ENCODE measurements around the gene FRS2. TPM values are rescaled to one million over a fixed set of nuclear protein-coding genes. Genes with fewer than 3 reads are reported as not detected.

Gene FRS2, protein sequence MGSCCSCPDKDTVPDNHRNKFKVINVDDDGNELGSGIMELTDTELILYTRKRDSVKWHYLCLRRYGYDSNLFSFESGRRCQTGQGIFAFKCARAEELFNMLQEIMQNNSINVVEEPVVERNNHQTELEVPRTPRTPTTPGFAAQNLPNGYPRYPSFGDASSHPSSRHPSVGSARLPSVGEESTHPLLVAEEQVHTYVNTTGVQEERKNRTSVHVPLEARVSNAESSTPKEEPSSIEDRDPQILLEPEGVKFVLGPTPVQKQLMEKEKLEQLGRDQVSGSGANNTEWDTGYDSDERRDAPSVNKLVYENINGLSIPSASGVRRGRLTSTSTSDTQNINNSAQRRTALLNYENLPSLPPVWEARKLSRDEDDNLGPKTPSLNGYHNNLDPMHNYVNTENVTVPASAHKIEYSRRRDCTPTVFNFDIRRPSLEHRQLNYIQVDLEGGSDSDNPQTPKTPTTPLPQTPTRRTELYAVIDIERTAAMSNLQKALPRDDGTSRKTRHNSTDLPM
- 21.1 and 23.1 TPM in 2 replicates for total RNA-seq

DNA sequence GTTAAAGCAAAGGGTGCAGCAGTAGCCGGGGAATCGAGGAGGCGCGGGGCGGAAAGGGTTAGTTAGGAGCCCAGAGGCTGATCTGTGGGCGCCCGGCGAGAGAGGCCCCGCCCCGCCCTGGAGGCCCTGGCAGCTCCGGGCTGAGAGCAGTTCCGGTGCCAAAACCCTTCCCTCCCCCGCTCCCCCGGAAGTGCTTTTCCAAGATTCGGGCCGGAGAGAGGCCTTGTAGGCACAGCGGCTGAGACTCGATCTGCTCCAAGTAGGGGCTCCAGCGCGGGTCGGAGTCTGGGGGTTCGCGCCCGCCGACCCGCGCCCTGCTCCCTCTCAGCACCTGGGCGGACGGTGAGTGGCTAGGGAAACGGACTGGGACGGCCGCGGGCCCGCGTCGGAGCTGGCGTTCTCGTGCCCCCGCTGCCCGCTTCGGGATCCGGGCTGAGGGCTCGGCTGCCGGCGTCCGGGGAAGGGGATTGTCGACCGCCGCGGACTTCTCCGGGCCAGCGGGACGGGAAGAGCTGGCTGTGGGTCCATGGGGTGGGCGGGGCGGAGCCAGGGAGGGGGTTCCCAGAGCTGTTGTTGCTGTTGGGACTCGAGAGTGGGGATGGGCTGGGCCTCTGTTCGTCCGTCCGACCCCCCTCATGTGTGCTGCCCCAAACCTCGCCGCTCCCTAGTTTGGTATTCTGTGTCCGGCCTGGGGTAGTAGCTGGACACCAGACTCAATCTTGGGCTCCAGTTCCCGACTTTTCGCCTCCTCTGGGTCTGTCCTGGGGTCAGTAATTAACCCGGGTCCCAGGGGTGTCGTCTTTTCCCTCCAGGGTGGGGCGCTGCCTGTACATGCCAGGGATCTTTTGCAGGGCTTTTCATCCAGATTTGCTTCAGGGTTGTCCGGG is at the start of gene FRS2:
Gene FRS2, plus strand, starts transcription at position 200 of the 887 bp plus-strand sequence. CDS start 98,643 bp downstream, outside the sequence.

DNA sequence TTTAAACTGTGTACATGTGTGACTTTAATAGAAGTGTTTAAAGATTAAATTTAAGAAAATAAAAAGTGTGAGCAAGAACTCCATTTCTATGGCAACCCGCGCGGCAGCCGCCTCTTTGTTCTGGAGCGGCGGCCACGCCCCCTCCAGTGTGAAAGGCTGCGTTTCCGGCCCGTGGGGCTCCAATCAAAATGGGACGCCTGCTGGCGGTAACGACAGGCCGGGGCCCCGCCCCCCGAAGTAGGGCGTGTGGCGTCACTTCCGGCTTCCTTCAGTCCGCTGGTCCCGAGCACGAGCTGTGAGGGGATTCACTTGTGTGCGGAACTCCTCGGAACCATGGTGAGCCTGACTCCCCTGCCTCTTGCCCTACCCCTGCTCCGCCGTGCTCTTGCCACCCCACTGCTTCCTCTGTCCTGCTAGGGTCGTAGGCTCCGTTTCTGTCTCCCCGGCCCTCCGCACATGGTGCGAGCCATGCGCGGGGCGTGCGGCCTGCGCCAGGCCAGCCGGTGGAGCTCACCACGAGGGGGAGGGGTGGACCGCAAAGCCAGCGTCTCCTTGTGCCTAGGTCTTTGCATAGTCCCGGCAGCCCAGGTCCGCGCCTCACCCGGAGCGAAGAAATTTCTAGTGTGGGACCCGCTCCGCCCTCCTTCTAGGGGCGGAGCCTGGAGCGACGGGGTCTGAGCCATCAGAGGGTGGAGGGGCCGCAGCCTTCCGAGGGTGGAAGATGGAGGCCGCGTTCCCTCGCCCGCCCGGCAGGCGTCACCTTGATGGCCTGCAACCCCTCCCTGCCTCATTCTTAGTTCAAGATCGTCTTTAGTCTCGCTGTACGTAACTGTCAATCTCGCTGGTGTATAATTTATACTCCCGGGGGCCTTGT is 115.2 kb downstream of the FRS2 start, which contains the start of gene CCT2:
Gene CCT2, plus strand, starts transcription at position 271 of the 874 bp plus-strand sequence. Its CDS starts 63 bp downstream, at position 334.

DNA sequence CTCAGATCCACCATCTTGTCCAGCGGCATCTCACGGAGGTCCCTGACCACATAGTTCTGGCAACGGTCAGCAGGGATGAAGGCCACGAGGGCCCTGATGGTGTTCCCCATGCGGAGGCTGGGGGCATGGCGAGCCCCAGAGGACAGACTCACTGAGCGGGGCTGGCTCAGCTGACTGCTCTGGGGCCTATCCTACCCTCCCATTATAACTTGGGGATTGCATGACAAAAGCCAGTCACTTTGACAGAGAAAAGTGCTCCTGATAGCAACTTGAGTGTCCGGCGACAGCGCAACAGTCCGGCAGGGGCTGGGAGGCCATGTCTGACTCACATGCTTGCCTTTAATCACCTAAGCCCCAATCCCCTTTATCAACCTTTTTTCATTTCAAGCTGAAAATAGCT is 140.5 kb downstream of the FRS2 start, which contains the start of gene LRRC10:
Gene LRRC10, minus strand, starts transcription at position 179 of the 400 bp plus-strand sequence. Its CDS starts 69 bp downstream, at position 110.

Other genes with a start within 250 kb of the FRS2 start
- gene CPSF6, start 230.8 kb upstream of the FRS2 start, total RNA-seq, result 19.5 and 22.0 TPM in 2 replicates
- not detected in 2 replicates for gene LYZ, start 122.0 kb upstream of the FRS2 start, total RNA-seq
- 24.0 and 28.7 TPM in 2 replicates for gene YEATS4, start 110.6 kb upstream of the FRS2 start, total RNA-seq
- 380 and 434 TPM in 2 replicates for gene CCT2, start 115.1 kb downstream of the FRS2 start, total RNA-seq
- gene LRRC10, start 140.5 kb downstream of the FRS2 start, total RNA-seq, result not detected in 2 replicates
- gene BEST3, start 228.9 kb downstream of the FRS2 start, total RNA-seq, result not detected in 2 replicates